Glutamatergic neuron (in vitro differentiated cells): Measurements from ENCODE around the gene NECTIN2. TPM values are rescaled to one million over a fixed set of nuclear protein-coding genes. Genes with fewer than 3 reads are reported as not detected.
A peak's percentile ranks its signal among the peaks of the same experiment; 100 is the strongest.
"Not testable (repeated sequence)": the region's sequence is repeated elsewhere in the genome, so short reads cannot be mapped to it uniquely, and the experiment has no call there.

Source experiments
- DNase-seq: peaks from one replicate; pipeline ENCODE4 v3.0.0; 2022
- H3K27ac Mint-ChIP-seq: one replicate; pipeline ENCODE4 v1.8.0; 2020; ENCODE audit warnings: mild to moderate bottlenecking, mixed read lengths, inconsistent platforms; ENCODE audit not compliant: unreplicated experiment
- H3K27me3 Mint-ChIP-seq: one replicate; pipeline ENCODE4 v1.8.0; 2020; ENCODE audit warnings: mild to moderate bottlenecking, moderate library complexity, mixed read lengths, inconsistent platforms; ENCODE audit not compliant: unreplicated experiment
- H3K36me3 Mint-ChIP-seq: one replicate; pipeline ENCODE4 v1.8.0; 2020; ENCODE audit warnings: mild to moderate bottlenecking, mixed read lengths, inconsistent platforms; ENCODE audit not compliant: unreplicated experiment
- H3K4me1 Mint-ChIP-seq: one replicate; pipeline ENCODE4 v1.8.0; 2020; ENCODE audit warnings: mild to moderate bottlenecking, low read depth, mixed read lengths, inconsistent platforms; ENCODE audit not compliant: unreplicated experiment
- H3K4me3 Mint-ChIP-seq: one replicate; pipeline ENCODE4 v1.8.0; 2020; ENCODE audit warnings: mild to moderate bottlenecking, mixed read lengths, inconsistent platforms; ENCODE audit not compliant: unreplicated experiment
- H3K9me3 Mint-ChIP-seq: one replicate; pipeline ENCODE4 v1.8.0; 2020; ENCODE audit warnings: mild to moderate bottlenecking, moderate library complexity, mixed read lengths, inconsistent platforms; ENCODE audit not compliant: unreplicated experiment
- total RNA-seq: library from RNA; stranded (reverse); fragmentation: NEBNext Ultra II Directional; extraction: Animal tissue kit (Norgen Biotek cat#: 25700); gene quantifications from one replicate; pipeline ENCODE4 v1.2.1, GENCODE V29; 2021; ENCODE audit not compliant: unreplicated experiment
- TF ChIP-seq, protein P1 (sequence below): fragments of 200-600 bp; sonication (generic); IDR thresholded peaks from one replicate; pipeline ENCODE4 v1.5.0; 2021; ENCODE audit not compliant: partially characterized antibody, unreplicated experiment

Gene NECTIN2
- total RNA-seq, 1 donor from 2014 or later: 108 TPM

GRCh38 chr19:44884566-44884965, 38.5 kb downstream of the NECTIN2 start:
- TF ChIP-seq, protein P1, sequence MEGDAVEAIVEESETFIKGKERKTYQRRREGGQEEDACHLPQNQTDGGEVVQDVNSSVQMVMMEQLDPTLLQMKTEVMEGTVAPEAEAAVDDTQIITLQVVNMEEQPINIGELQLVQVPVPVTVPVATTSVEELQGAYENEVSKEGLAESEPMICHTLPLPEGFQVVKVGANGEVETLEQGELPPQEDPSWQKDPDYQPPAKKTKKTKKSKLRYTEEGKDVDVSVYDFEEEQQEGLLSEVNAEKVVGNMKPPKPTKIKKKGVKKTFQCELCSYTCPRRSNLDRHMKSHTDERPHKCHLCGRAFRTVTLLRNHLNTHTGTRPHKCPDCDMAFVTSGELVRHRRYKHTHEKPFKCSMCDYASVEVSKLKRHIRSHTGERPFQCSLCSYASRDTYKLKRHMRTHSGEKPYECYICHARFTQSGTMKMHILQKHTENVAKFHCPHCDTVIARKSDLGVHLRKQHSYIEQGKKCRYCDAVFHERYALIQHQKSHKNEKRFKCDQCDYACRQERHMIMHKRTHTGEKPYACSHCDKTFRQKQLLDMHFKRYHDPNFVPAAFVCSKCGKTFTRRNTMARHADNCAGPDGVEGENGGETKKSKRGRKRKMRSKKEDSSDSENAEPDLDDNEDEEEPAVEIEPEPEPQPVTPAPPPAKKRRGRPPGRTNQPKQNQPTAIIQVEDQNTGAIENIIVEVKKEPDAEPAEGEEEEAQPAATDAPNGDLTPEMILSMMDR: no peak
- peaks cover 2% of the 10 kb centered on the region for H3K27me3 Mint-ChIP-seq
- H3K4me1 Mint-ChIP-seq: peaks cover 2% of the 10 kb centered on the region
- no peaks in the 10 kb centered on the region for H3K36me3 Mint-ChIP-seq
- DNase-seq: no peak
- H3K9me3 Mint-ChIP-seq: peaks cover 4% of the 10 kb centered on the region
- no peak overlapping the region for H3K4me3 Mint-ChIP-seq
- H3K27ac Mint-ChIP-seq: no peak overlapping the region

DNA sequence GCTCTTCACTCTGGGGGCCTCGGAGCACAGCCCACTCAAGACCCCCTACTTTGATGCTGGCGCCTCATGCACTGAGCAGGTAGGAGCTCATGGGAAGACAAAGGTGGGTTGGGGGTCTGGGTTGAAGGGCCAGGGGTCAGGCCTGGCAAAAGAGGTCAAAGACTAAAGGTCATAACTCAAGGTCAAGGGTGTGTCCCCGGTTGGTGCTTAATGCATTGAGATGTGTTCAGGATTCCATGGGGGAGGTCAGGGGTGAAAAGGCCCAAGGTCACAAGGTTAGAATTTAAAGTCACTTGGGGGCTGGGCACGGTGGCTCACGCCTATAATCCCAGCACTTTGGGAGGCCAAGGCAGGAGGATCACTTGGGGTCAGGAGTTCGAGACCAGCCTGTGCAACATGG, 40.0 kb downstream of the NECTIN2 start:
- peaks cover 7% of the 10 kb centered on the region for H3K27me3 Mint-ChIP-seq
- no peak for DNase-seq
- H3K4me3 Mint-ChIP-seq: no peak overlapping the region
- TF ChIP-seq, protein P1: no peak
- no peak overlapping the region for H3K27ac Mint-ChIP-seq
- H3K4me1 Mint-ChIP-seq: peaks cover 2% of the 10 kb centered on the region
- H3K9me3 Mint-ChIP-seq: peaks cover 8% of the 10 kb centered on the region
- H3K36me3 Mint-ChIP-seq: no peaks in the 10 kb centered on the region

DNA sequence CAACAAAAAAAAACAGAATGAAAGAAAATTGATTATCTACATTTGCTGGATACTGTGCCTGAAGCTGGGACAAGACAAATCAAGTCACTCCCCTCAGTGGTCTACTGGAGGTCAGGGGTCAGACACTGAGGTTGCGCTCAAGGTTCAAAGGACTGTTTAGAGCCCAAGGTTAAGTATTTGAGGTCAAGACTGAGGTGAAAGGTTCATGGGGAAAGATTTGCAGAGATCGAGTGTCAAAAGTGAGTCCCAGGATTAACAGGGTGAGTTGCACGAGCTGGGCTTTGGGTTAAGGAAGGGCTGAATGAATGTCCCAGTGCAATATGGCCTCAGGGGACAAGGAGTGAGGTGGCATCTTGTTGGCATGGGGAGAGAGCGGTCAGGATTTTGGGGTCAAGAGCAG, 41.6 kb downstream of the NECTIN2 start:
- Mint-ChIP-seq H3K4me3 (no peak overlapping the region), H3K27ac (no peak overlapping the region), H3K4me1 (peaks cover 10% of the 10 kb centered on the region), H3K27me3 (peaks cover 12% of the 10 kb centered on the region), H3K36me3 (no peaks in the 10 kb centered on the region), H3K9me3 (peaks cover 9% of the 10 kb centered on the region)
- TF ChIP-seq, protein P1: no peak
- DNase-seq: no peak

GRCh38 chr19:44888335-44888734, 42.2 kb downstream of the NECTIN2 start:
- not testable (repeated sequence) for H3K36me3 Mint-ChIP-seq, H3K4me3 Mint-ChIP-seq, DNase-seq, H3K27ac Mint-ChIP-seq
- Mint-ChIP-seq H3K27me3 (peaks cover 14% of the 10 kb centered on the region), H3K9me3 (peaks cover 15% of the 10 kb centered on the region), H3K4me1 (peaks cover 11% of the 10 kb centered on the region)

- Mint-ChIP-seq H3K27ac (peak overlapping the region; percentile 85), H3K9me3 (peaks cover 15% of the 10 kb centered on the region), H3K4me1 (peaks cover 11% of the 10 kb centered on the region), H3K27me3 (peaks cover 17% of the 10 kb centered on the region), H3K36me3 (no peaks in the 10 kb centered on the region), H3K4me3 (peak overlapping the region; percentile 88)
- TF ChIP-seq, protein P1: no peak
- DNase-seq: no peak
These were observed 43.8 kb downstream of the NECTIN2 start for GRCh38 chr19:44889830-44890365.
